Lower lobe of right lung (tissue), 2 donors: Measurements from ENCODE around the gene HOXA2. TPM values are rescaled to one million over a fixed set of nuclear protein-coding genes. Genes with fewer than 3 reads are reported as not detected.

ENCODE experiments used
- ATAC-seq, 2 donors: fragments of 200-7000 bp; cut with Tn5 transposase; one replicate each; pipeline ENCODE4 v1.9.1; 2020 to 2022; ENCODE audit warnings: mild to moderate bottlenecking in 2 of 2, moderate library complexity in 2 of 2
- DNase-seq: peaks from one replicate; pipeline ENCODE4 v3.0.0-alpha.2; 2020
- H3K27ac ChIP-seq: fragments of 200-600 bp; one replicate; pipeline ENCODE4 v1.8.0; 2022
- H3K27me3 ChIP-seq: fragments of 200-600 bp; one replicate; pipeline ENCODE4 v1.8.0; 2022; ENCODE audit warnings: low read depth
- H3K36me3 ChIP-seq: fragments of 200-600 bp; one replicate; pipeline ENCODE4 v1.8.0; 2022; ENCODE audit warnings: mild to moderate bottlenecking
- H3K4me1 ChIP-seq: fragments of 200-600 bp; one replicate; pipeline ENCODE4 v1.8.0; 2022
- H3K4me3 ChIP-seq: fragments of 200-600 bp; one replicate; pipeline ENCODE4 v1.8.0; 2022; ENCODE audit warnings: mild to moderate bottlenecking
- H3K9me3 ChIP-seq: fragments of 200-600 bp; one replicate; pipeline ENCODE4 v1.8.0; 2022
- CTCF ChIP-seq: fragments of 200-600 bp; IDR thresholded peaks from one replicate; pipeline ENCODE4 v1.8.0; 2022; ENCODE audit warnings: antibody characterized with exemption, mild to moderate bottlenecking
- intact Hi-C: fragments of 100-400 bp; cut with DNase I; formaldehyde crosslinking; loops from one replicate; pipeline ENCODE4 v1.11.0; 2022
- total RNA-seq: library from RNA; stranded (reverse); fragmentation: NEBNext Ultra II Directional; extraction: Animal tissue kit (Norgen Biotek cat#: 25700); gene quantifications from one replicate; pipeline ENCODE4 v1.2.1, GENCODE V29; 2021
- donor health status: DM: no; HTN: yes; CAD: no; lungs with severe emphysema.

HOXA2 gene
- total RNA-seq, 1 donor from 2014 or later, result 1.5 TPM

- no peak overlapping the region for H3K4me3 ChIP-seq
- ATAC-seq, result no peak
- no peak for TF ChIP-seq CTCF
- peak overlapping the region; percentile 95 for H3K27ac ChIP-seq
- H3K4me1 ChIP-seq, result peaks cover 46% of the 10 kb centered on the region
- H3K9me3 ChIP-seq, result no peaks in the 10 kb centered on the region
- no peaks in the 10 kb centered on the region for H3K36me3 ChIP-seq
- H3K27me3 ChIP-seq, result peaks cover 35% of the 10 kb centered on the region
- intact Hi-C loops, result no loop called here
- DNase-seq, result no peak
Measured at GRCh38 chr7:27134392-27134791, 31.9 kb upstream of the HOXA2 start.

- no peak overlapping the region for H3K4me3 ChIP-seq
- intact Hi-C loops, result no loop called here
- H3K27me3 ChIP-seq, result peaks cover 31% of the 10 kb centered on the region
- no peaks in the 10 kb centered on the region for H3K9me3 ChIP-seq
- TF ChIP-seq CTCF, result no peak
- ATAC-seq (no peak), DNase-seq (no peak)
- H3K4me1 ChIP-seq, result peaks cover 46% of the 10 kb centered on the region
- H3K36me3 ChIP-seq, result no peaks in the 10 kb centered on the region
- H3K27ac ChIP-seq, result peak overlapping the region; percentile 58
Measured at GRCh38 chr7:27133409-27134231, 31.1 kb upstream of the HOXA2 start.

- H3K27ac ChIP-seq, result no peak overlapping the region
- intact Hi-C loops, result no loop called here
- H3K4me3 ChIP-seq, result no peak overlapping the region
- no peaks in the 10 kb centered on the region for H3K36me3 ChIP-seq
- H3K9me3 ChIP-seq, result no peaks in the 10 kb centered on the region
- peaks cover 35% of the 10 kb centered on the region for H3K27me3 ChIP-seq
- no peak for TF ChIP-seq CTCF
- DNase-seq (no peak), ATAC-seq (no peak)
- peaks cover 40% of the 10 kb centered on the region for H3K4me1 ChIP-seq
Measured at GRCh38 chr7:27132978-27133377, 30.5 kb upstream of the HOXA2 start.

- ATAC-seq (no peak), DNase-seq (no peak)
- no peaks in the 10 kb centered on the region for H3K36me3 ChIP-seq
- intact Hi-C loops, result no loop called here
- H3K4me1 ChIP-seq, result peaks cover 44% of the 10 kb centered on the region
- no peak overlapping the region for H3K4me3 ChIP-seq
- no peak overlapping the region for H3K27ac ChIP-seq
- TF ChIP-seq CTCF, result no peak
- H3K27me3 ChIP-seq, result peaks cover 38% of the 10 kb centered on the region
- H3K9me3 ChIP-seq, result no peaks in the 10 kb centered on the region
Measured at GRCh38 chr7:27132214-27132613, 29.7 kb upstream of the HOXA2 start.

- Histone ChIP-seq H3K4me1 (peaks cover 52% of the 10 kb centered on the region), H3K27me3 (peaks cover 30% of the 10 kb centered on the region), H3K27ac (peak overlapping the region; percentile 92), H3K9me3 (no peaks in the 10 kb centered on the region), H3K4me3 (peak overlapping the region; percentile 69), H3K36me3 (no peaks in the 10 kb centered on the region)
- TF ChIP-seq CTCF, result no peak
- ATAC-seq, result no peak
- no peak for DNase-seq
- intact Hi-C loops, result no loop called here
Measured at GRCh38 chr7:27131390-27131819, 28.9 kb upstream of the HOXA2 start.
